PFSK-1 (cell line): Measurements from ENCODE around the gene CACNB2.

Experiments used
- FOXP2 ChIP-seq: optimal IDR thresholded peaks from 2 replicates; pipeline ENCODE3; 2011; ENCODE audit warnings: borderline replicate concordance, control low read depth, inconsistent platforms; ENCODE audit not compliant: insufficient read depth; ENCODE audit errors: extremely low read length, extremely low read depth
- POLR2AphosphoS5 ChIP-seq: IDR thresholded peaks from 2 replicates; pipeline ENCODE4 v1.6.1; 2012; ENCODE audit warnings: low read depth, mild to moderate bottlenecking, control low read depth, low read length, moderate library complexity
- REST ChIP-seq, 2 experiments: IDR thresholded peaks; 2 replicates each; pipeline versions ENCODE4 v1.6.1 to v1.8.0; 2011 to 2012; ENCODE audit warnings: low read depth in 2 of 2, low read length in 2 of 2, control low read depth in 1 of 2, inconsistent platforms in 1 of 2, mild to moderate bottlenecking in 1 of 2, moderate library complexity in 1 of 2; ENCODE audit not compliant: insufficient read depth in 1 of 2
- SIN3A ChIP-seq: IDR thresholded peaks from 2 replicates; pipeline ENCODE4 v1.6.1; 2012; ENCODE audit warnings: mild to moderate bottlenecking, low read length, moderate library complexity, borderline replicate concordance; ENCODE audit not compliant: insufficient read depth
- TAF1 ChIP-seq: IDR thresholded peaks from 2 replicates; pipeline ENCODE4 v1.6.1; 2012; ENCODE audit warnings: low read length, control low read depth, borderline replicate concordance; ENCODE audit not compliant: insufficient read depth

- no peak for TF ChIP-seq FOXP2
- TF ChIP-seq SIN3A: no peak
- TF ChIP-seq REST (IDR thresholded peaks at IDR 0.05; ENCODE audit: insufficient read depth in 1 of 2, low read depth in 2 of 2, low read length in 2 of 2): no peak
- TF ChIP-seq POLR2AphosphoS5: no peak
- no peak for TF ChIP-seq TAF1
Observed at GRCh38 chr10:18549105-18549504, 408.9 kb downstream of the CACNB2 start.
